Fibroblast of skin of abdomen (primary cell): ENCODE results near the gene WDR81.

Experiments used
- DNase-seq: peaks from one replicate; pipeline ENCODE4 v3.0.0-alpha.2; 2013

The WDR81 gene

DNA sequence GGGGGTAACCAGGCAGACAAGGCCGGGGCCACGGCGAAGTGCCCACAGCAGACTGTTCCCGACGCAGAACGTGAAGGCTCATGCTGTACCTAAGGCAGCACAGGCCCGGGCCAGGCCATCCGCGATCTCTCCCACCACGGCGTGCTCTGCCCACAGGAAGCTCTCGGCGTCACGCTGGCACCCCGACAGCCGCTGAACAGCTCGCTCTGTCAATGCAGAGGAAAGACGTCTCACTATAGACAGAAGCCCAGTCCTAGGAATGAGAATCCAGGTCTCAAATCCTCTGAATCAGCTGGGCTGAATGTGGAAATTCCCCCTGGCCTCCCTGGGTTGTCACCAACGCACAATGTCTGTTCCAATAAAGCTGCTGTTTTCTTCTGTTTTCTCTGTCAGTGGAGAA lies 58.8 kb downstream of the WDR81 start:
- peak; percentile 13 for DNase-seq

GRCh38 chr17:1783834-1784611 lies 59.5 kb downstream of the WDR81 start:
- DNase-seq: peak; percentile 81

DNA sequence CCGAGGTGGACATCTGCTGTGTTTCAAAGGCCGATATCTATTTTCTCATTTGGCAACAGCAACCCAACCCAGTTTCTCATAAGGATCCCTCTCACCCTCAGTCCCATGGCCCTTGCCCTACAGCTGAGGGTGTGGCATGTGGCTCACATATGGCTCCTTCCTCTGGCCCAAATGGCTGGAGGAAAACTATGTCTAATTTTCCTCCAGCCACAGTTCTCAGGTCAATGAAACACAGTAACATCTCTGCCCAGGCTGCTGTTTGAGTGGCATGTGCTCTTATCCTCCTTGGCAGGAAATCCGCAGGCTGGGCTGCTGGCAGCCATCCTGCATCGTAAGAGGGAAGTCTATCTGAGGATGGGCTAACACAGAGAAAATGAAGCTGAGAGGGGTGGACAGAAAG lies 61.4 kb downstream of the WDR81 start:
- no peak for DNase-seq

GRCh38 chr17:1786708-1787107 lies 62.2 kb downstream of the WDR81 start:
- DNase-seq: no peak

DNA sequence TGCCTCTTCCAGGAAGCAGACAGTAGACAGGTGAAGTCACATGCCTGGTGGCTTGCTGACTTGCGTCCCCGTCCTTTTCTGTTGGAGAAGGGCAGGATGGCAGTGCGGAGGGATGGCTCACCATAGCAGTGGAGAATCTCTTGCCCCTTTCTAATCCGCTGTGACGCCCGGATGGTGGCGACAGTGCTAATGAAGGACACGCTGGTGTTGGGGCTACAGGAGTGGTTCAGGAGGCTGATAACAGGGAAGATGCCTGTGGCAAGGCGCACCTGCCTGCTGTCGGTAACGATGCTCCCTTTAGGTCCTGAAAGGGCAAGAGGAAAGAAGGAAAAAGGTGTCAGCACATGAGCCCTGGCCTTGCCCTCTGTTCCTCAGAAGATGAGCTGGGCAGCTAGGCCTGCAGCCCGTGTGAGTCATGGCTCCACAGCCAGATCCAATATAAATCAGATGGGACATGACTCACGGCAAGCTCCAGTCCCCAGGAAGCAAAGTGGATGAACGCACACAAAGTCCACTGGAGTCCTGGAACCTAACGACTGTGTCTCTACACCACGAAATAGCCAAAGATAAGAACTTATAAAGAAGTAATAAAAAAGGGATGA lies 62.9 kb downstream of the WDR81 start:
- DNase-seq: peak; percentile 89
